ENCODE results near the gene GPBP1L1.
A peak's percentile ranks its signal among the peaks of the same experiment; 100 is the strongest.
"Not testable (repeated sequence)": the region's sequence is repeated elsewhere in the genome, so short reads cannot be mapped to it uniquely, and the experiment has no call there.

GPBP1L1 gene

DNA sequence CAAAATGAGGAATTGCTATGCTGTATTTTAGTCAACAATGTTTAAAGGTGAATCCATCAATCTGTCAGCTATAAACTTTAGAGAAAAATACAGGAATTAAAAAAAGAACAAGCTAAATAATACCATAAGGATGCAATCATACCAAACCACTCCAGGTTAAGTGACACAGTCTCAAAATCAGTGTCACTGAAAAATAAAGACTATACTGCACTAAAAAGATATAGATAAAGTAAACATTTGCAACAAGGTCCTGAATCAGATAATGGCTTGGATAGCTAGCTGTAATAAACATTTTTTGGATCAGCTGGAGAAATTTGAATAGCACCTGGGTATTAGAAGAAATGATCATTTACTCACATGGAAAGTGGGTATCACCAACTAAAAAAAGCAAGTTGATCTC, 7.8 kb downstream of the GPBP1L1 start:
- no peak for DNase-seq

DNA sequence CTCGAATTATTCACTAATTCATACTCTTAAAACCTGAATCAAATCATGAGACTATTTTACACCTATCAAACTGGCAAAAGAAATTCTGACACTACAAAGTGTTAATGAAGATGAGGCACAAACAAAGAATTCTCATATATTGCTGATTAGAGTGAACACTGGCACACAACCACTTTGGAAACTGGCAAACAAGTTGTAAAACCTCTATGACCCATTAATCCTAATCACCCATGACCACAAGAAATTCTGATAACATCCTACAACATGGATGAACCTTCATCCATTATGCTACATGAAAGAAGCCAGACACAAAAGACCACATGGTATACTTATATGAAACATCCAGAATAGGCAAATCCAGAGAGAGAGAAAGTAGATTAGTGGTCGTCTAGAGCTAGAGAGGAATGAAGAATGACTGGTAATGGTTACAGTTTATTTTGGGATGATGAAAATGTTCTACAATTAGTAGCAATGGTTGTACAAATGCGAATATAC, 8.5 kb downstream of the GPBP1L1 start:
- DNase-seq: no peak

DNA sequence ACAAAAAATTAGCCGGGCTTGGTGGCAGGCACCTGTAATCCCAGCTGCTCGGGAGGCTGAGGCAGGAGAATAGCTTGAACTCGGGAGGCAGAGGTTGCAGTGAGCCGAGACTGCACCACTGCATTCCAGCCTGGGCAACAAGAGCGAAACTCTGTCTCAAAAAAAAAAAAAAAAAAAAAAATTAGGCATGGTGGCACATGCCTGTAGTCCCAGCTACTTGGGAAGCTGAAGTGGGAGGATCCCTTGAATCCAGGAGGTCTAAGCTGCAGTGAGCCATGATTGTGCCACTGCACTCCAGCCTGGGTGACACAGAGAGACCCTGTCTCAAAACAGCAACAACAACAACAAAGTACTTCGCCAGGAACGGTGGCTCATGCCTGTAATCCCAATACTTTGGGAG, 9.8 kb downstream of the GPBP1L1 start:
- DNase-seq: not testable (repeated sequence)

DNA sequence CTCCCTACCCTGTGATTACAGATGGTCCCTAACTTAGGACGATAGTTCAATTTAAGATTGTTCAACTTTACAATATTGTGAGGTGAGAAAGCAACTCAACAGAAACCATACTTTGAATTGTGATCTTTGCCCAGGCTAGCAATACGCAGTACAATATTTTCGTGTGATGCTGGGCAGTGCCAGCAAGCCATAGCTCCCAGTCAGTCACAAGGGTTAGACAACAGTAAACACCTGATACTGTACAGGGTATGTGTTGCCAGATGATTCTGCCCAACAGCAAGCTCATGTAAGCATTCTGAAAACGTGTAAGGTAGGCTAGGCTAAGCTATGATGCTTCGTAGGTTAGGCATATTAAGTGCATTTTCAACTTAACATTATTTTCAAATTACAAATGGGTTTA, 11.9 kb downstream of the GPBP1L1 start:
- no peak for DNase-seq

DNA sequence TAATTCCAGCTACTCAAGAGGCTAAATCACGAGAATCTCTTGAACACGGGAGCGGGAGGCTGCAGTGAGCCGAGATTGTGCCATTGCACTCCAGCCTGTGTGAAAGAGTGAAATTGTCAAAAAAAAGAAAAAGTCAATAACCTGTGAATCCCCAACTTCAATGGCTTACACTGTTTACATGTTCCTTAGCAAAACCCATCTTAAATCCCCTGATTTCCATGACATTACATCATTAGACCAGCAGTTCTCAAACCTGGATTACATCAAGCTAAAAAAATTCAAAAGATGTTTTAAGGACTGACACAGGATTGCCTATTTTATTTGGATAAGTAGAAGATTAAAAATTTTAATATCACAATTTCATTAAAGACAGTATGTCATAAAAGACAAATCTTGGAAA, 12.4 kb downstream of the GPBP1L1 start:
- no peak for DNase-seq

DNA sequence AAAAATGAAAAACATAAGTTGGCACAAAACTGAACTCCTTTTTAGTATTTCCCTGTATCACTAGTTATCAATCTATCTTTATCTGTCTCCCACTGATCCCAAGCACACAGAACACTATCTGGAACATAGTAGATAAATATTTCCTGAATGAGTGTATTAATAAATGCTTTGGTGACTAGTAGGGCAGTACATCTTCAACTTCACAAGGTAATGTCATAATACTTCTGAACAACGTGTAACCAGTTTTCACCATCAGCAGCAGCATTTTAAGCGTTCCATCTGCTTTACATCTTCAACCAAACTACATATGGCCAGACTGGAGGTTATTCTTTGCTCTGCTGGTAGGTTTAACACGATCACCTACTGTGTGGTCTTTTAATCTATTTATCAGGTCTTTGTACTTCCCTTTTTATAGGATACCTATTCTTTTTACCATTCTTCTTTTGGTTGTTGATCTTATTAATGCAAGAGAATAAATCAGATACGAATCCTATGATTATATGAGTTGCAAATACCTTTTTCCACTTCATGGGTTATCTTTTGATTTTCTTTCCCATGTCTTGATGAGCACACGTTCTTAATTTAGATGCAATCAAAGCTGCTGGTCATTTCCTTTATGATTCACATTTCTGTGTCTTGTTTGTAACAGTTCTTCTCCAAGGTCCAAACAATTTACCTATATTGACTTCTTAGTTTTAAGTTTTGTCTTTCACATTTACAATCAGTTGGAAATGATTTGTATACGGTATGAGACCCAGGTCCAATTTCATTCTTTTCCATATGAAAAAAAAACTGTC, 16.3 kb downstream of the GPBP1L1 start:
- no peak for DNase-seq

DNA sequence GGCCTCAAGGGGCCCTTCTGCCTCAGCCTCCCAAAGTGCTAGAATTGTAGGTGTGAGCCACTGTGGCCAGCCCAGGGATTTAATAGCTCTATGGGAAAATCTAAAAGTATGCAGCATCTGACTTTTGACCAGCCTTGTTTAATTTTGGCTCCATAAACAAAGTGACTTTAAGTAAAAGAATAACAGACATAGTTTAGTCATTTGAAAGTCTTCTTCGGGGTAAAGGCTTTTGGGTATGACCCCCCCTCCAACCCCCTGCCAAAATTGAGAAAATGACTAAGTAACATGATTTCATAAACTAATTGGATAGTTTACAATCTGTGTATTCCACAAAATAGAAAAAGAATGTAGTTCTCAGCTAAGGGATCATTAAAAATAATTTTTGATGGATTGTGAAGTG, 17.0 kb downstream of the GPBP1L1 start:
- no peak for DNase-seq

DNA sequence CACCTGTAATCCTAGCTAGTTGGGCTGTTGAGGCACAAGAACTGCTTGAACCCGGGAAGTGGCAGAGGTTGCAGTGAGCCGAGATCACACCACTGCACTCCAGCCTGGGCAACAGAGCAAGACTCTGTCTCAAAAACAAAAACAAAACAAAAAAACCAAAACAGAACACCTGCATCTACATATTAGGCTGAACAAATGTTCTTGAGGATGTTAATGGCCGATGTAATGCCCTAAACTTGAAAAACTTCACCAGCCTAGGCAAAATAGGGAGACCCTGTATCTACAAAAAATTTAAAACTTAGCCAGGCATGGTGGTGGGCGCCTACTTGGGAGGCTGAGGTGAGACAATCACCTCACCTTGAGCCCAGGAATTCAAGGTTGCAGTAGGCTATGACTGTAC, 17.8 kb downstream of the GPBP1L1 start:
- DNase-seq: no peak

DNA sequence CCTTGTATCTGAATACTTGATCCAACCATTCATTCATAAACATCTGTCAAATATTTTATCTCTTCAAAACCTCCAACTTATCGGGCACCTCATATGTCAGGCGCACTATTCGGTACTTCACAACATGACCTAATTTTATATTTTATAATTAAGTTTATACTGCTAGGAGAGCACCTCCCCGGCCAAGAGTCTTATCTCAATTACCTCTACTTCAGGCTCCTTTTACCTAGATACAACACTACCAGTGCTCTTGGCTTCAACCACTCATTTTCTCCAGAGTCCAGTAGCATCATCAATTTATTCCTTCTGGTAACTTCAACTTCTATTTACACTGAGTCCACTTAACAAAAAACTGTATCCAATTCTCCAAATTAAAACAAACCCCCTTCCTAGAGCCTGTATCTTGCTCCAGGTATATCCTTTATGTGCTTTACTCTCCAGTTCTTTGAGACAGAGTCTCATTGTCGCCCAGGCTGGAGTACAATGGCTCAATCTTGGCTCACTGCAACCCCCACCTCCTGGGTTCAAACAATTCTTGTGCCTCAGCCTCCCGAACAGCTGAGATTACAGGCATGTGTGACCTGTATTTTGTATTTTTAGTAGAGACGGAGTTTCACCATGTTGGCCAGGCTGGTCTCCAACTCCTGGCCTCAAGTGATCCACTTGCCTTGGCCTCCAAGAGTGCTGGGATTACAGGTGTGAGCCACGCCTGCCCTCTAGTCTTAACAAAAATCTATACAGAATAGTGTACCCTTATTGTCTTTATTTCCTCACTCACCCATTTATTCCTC, 18.8 kb downstream of the GPBP1L1 start:
- DNase-seq: no peak

DNA sequence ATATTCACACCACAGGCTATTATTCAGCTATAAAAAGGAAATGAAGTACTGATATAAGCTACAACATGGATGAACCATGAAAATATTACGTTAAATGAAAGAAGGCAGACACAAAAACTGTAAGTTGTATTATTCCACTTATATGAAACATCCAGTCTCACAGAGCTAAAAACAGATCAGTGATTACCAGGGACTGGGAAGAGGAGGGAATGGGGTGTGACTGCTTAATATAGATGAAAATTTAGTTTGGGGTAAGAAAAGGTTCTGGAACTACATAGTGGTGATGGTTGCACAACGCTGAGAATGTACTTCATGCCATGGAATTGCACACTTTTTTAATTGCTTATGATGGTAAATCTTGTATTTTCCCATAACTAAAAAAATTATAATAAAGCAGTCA, 19.5 kb downstream of the GPBP1L1 start:
- no peak for DNase-seq

DNA sequence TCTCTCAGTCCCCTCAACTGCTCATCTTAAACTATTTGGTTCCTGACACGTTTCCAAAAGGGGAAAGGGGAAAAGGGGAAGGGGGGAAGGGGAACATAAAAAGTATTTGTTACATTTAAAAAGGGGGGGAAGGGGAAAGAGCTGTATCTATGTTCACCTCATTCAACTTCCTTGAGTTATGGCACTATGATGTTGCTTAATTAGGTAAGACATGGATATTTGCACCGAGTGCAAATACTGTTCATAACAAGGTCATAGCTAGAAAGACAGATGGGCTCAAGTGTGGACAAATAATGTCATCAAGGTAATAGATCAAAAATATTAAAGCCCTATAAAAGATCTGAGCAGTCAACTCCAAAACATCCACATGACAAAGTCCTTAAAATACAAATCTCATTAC, 26.0 kb downstream of the GPBP1L1 start:
- DNase-seq: no peak

DNA sequence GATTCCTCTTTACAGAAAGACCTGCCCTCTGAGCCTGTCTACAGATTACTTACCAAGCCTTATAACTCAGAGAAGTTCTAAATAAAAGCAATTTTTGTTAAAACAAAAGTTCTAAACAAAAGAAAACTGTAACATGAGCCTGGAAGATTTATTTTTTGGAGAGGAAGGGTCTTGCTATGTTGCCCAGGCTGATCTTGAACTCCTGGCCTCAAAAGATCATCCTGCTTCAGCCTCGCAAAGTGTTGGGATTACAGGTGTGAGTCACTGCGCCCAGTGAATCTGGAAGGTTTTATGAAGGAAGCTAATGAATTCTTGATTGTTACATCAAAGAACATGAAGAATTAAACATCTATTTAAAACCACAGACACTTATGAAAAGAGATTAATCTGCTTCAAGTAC, 27.1 kb downstream of the GPBP1L1 start:
- DNase-seq: no peak

DNA sequence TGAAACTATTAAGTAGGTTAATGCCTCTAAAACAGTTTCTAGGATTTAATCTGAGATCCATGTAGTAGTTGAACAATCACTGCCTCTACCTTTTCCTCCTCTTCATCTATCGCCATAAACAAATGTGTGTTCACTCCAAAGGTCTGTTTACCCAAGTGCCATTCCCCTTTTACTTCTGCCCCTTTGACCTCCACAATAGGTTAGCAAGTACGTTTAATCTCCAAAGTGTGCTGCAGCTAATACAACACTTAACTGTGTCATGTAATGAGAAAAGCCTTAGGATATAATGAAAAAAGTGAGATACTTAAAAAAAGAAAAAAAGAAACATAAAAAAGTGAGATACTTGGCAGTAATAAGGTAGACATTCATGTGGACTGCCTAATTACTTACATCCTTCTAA, 28.2 kb downstream of the GPBP1L1 start:
- DNase-seq: no peak

DNA sequence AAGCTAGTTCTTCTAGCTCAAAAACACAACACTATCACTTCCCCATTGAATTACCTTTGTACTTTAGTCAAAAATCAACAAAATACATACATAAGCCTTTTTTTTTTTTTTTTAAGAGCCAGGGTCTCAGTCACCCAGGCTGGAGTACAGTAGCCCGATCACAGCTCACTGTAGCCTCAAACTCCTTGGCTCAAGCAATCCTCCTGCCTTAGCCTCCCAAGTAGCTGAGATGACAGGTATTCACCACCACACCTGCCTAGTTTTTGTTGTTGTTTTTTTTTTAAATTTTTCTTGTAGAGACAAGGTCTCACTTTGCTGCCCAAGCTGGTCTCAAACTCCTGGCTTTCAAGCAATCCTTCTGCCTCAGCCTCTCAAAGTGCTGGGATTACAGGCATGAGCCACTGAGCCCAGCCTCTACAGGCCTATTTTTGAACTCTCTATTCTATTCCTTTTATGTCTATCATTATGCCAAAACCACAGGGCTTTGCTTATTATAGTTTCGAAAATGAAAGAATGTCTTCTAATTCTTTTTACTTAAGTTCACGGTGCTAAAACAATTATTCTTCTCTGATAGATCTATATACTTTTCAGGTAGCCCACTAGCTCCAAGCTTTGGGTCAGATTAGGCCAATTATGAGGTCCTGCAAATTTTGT, 29.6 kb downstream of the GPBP1L1 start:
- no peak for DNase-seq

DNA sequence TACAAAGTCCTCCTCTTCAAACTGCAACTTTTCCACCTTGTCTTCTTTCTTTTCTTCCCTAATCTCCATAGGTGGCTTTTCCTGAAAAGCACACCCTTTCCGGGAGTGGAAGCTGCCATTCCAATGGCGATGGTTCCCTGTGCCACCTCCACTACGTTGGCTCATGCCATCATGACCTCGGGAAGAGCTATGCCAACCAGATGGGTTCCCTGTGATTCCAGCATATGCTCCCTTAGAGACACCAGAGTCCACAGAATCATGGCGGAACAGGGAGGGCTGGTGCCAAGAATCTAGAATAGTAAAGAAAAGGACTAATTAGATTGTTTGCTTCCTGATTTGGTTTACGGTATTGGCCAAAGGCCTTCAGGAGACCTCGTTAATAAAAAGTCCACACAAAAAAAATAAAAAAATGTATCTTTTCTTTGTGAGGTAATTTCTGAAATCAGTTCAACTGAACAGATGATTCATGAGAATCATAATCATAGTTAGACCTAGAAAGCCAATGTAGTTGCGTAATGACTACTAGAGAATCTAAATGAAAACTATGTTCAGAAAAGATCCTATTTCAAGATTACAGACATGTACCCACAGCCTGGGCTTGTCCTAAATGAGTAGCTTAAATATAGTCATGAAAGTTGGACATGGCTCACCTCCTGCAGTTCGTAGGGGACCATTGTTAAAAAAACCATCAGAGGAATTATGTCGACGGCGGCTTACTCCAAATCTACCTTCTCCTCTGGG, 31.6 kb downstream of the GPBP1L1 start:
- no peak for DNase-seq

DNA sequence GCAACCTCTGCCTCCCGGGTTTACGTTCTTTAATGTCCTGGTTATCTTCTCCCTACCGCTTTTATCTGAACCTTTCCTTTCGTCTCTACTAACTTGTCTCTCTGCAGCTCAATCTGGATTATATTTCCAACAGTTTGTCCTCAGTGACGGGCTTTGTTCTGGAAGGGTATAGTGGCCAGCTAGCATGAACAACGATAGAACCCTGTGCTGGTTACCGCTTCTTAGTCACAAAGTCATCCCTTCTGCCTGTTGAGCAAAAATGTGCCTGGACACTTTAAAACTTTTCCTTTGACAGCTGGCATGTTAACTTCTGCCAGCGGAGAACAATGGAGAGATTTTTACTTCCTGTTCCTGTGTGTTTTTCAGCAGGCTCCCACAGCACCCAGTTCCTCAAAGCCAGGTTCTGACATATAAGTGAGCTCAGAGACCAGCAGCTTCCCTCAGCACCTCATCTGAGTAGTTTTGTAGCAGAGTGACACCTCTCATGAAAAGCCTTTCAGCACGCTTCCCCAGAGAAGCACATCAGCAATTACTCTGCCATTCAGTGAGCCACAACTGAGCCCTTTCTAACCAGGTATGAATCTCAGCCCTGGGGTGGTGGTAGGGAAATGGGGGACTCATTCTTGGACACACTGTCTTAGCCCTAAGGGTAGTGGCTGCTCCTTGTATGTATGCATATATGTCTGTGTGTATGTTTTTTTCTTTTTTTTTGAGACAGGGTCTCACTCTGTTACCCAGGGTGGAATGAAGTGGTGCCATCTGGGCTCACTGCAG, 38.9 kb downstream of the GPBP1L1 start:
- DNase-seq: peak in 1 of 2 donors; percentile 16

DNA sequence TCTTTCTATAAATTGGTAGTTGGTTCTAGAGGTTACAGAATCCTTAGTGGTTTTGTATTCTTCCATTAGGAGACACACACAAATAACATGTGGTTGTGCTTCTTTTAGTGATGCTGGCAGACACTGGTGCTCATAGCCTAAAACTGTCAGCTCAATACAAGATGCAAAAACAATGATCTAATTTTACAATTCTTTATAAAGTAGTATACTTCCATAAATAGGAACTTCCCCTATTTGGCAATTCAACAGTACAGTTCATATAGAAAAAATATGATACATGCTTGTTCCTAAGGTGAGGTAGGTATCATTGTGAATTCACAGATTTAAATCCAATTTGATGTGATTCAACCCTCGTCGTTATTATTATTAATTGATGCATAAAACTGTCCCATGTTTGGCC, 41.7 kb downstream of the GPBP1L1 start:
- no peak for DNase-seq

DNA sequence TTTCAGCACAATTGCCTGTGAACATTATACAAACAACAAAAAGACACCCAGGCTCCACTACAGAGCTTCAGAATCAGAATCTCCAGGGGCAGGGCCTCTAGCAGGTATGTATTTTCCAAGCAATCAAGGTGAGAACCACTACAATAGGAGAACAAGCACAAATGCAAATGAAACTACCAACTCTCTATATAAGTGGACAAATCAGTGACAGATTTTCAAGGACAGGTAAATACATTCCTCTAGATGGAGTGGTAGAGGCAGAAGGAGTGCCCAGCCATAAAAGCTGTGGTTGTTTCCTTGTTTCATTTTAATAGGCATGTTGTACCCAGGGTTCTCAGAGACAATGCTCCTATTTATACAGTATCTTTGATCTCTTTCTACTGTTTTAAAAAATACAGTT, 42.4 kb downstream of the GPBP1L1 start:
- DNase-seq: no peak

DNA sequence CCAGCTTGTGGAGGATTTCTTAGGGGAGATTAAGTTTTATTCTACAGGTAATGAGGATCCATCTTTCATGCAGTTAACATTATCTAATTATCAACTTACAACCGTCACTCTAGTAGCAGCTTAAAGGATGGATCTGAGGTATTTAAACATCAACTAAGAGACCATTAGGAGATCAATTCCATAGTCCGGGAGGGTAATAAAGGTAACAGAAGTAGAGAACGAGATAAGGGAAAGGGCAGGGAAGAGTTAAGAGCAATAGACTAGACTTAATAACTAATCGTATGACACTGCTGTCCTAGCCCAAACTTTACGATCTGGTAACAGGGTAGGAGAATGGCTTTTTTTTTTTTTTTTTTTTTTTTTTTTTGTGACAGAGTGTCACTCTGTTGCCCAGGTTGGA, 43.0 kb downstream of the GPBP1L1 start:
- DNase-seq: no peak

DNA sequence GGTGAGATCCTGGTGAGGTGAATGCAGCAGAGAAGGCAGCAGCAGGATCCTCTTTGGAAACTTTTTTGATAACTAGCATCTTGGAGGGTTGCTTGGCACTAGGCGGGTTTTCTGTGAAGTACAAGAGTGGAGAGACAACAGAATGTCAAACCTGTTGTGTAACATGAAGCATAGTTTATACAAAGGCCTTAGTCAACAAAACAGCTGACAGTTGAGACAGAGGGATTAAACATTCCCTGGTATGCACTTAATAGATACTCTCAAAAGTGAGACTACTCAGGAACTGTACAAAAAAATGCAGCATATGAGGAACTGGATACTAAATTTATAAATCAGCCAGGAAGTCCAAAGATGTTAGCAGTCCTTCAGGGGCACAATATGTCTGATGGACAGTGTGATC, 46.0 kb downstream of the GPBP1L1 start:
- no peak for DNase-seq

DNA sequence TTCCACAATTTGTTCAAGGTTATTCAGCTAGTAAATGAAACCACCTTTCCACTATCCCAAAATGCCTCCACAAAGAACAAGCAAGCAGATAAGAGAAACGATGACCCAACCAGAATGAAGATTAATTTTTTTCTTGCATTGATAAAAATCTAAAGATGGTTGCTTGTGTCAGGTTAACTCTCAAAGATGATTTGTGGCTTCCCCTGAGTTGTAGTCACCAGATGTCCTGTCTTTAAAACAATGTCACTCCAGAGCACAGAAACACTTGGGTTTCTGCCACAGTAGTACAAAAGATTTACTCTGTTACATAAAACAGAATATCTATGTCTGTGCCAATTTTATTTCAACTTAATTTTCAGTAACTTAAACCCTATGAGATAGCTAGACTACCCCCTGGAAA, 51.1 kb downstream of the GPBP1L1 start:
- no peak for DNase-seq

DNA sequence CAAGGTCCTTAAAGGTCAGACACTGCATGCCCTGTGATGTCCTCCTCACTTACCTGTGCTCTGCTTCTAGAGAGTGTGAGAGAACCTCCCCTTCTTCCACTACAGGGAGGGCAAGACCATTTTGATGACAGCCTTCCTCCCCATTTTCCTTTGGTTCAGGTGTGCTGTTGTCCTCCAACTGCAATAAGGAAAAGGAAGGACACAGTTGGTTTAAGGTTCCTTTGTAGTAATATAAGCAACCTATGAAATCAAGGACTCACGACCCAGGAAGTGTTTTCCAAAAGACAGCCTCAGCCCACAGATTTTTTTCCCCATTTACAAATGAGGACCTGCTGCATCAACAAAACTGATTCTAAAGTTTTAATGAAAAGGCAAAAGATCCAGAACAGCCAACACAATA, 55.9 kb downstream of the GPBP1L1 start:
- DNase-seq: no peak
